Retina (tissue), 1 donor: ENCODE measurements around the gene SLCO2A1.

Experiments
- DNase-seq: peaks from one replicate; pipeline ENCODE4 v3.0.0-alpha.2; 2016

SLCO2A1 gene

GRCh38 chr3:133998691-133999241 is 31.0 kb downstream of the SLCO2A1 start:
- DNase-seq: no peak

GRCh38 chr3:133997871-133998635 is 31.7 kb downstream of the SLCO2A1 start:
- no peak for DNase-seq

GRCh38 chr3:133996996-133997395 is 32.7 kb downstream of the SLCO2A1 start:
- no peak for DNase-seq

- DNase-seq: peak; percentile 56
Measured at GRCh38 chr3:133996251-133996661, 33.5 kb downstream of the SLCO2A1 start.

GRCh38 chr3:133995264-133995663 is 34.5 kb downstream of the SLCO2A1 start:
- no peak for DNase-seq

GRCh38 chr3:133994166-133994890 is 35.4 kb downstream of the SLCO2A1 start:
- no peak for DNase-seq

GRCh38 chr3:133992951-133993620 is 36.6 kb downstream of the SLCO2A1 start:
- DNase-seq: no peak

GRCh38 chr3:133992381-133992780 is 37.3 kb downstream of the SLCO2A1 start:
- DNase-seq: no peak

- DNase-seq: no peak
Measured at GRCh38 chr3:133991637-133992036, 38.1 kb downstream of the SLCO2A1 start.

- DNase-seq: no peak
Measured at GRCh38 chr3:133991209-133991608, 38.5 kb downstream of the SLCO2A1 start.

GRCh38 chr3:133989936-133990702 is 39.6 kb downstream of the SLCO2A1 start:
- no peak for DNase-seq

GRCh38 chr3:133988631-133989161 is 41.0 kb downstream of the SLCO2A1 start:
- no peak for DNase-seq

GRCh38 chr3:133987948-133988484 is 41.7 kb downstream of the SLCO2A1 start:
- no peak for DNase-seq

GRCh38 chr3:133987136-133987535 is 42.6 kb downstream of the SLCO2A1 start:
- DNase-seq: no peak

GRCh38 chr3:133986311-133986710 is 43.4 kb downstream of the SLCO2A1 start:
- no peak for DNase-seq

GRCh38 chr3:133984975-133985374 is 44.8 kb downstream of the SLCO2A1 start:
- DNase-seq: no peak

- DNase-seq: no peak
Measured at GRCh38 chr3:133983576-133984560, 45.9 kb downstream of the SLCO2A1 start.

- no peak for DNase-seq
Measured at GRCh38 chr3:133983126-133983525, 46.6 kb downstream of the SLCO2A1 start.

- no peak for DNase-seq
Measured at GRCh38 chr3:133980550-133980949, 49.2 kb downstream of the SLCO2A1 start.

GRCh38 chr3:133980035-133980434 is 49.7 kb downstream of the SLCO2A1 start:
- DNase-seq: no peak

GRCh38 chr3:133979553-133979952 is 50.2 kb downstream of the SLCO2A1 start:
- DNase-seq: no peak
